ENCODE data around the gene ZNF561.

GRCh38 chr19:9622531-9622930 lies 1.5 kb upstream of the ZNF561 start:
- TF ChIP-seq CTCF (IDR thresholded peaks at IDR 0.05; ENCODE audit: insufficient read depth, low read length, poor library complexity, severe bottlenecking) (no peak), EZH2phosphoT487 (conservative IDR thresholded peaks at IDR 0.05; ENCODE audit: low read length) (no peak)
